Ovary (tissue), 9 donors: ENCODE measurements around the gene MACIR. TPM values are rescaled to one million over a fixed set of nuclear protein-coding genes. Genes with fewer than 3 reads are reported as not detected.

Source experiments
- DNase-seq, 5 donors: peaks; one replicate each; pipeline ENCODE4 v3.0.0-alpha.2; 2019 to 2020
- H3K27ac ChIP-seq, 2 donors: fragments of 200-600 bp; one replicate each; pipeline versions ENCODE4 v1.5.1 to v1.8.0; 2019 to 2022
- H3K27me3 ChIP-seq: fragments of 200-600 bp; one replicate; pipeline ENCODE4 v1.8.0; 2022
- H3K36me3 ChIP-seq: fragments of 200-600 bp; sonication (generic); one replicate; pipeline ENCODE4 v1.5.1; 2019
- H3K4me1 ChIP-seq: one replicate; pipeline ENCODE4 v1.8.1; 2013; ENCODE audit warnings: mild to moderate bottlenecking, moderate library complexity; ENCODE audit not compliant: insufficient read depth
- H3K4me3 ChIP-seq: fragments of 200-600 bp; sonication (generic); one replicate; pipeline ENCODE4 v1.5.1; 2017
- H3K9me3 ChIP-seq, 2 donors: fragments of 200-600 bp in 1 of 2; sonication (generic) in 1 of 2; one replicate each; pipeline versions ENCODE4 v1.5.1 to v1.8.1; 2013 to 2019; ENCODE audit warnings: mild to moderate bottlenecking in 1 of 2, moderate library complexity in 1 of 2
- EP300 ChIP-seq: sonication (generic); formaldehyde crosslinking; IDR thresholded peaks from one replicate; pipeline ENCODE4 v1.6.1; 2017; ENCODE audit warnings: antibody characterized with exemption
- POLR2A ChIP-seq: fragments of 450-650 bp; IDR thresholded peaks from one replicate; pipeline ENCODE4 v1.6.1; 2017; ENCODE audit warnings: antibody characterized with exemption, mild to moderate bottlenecking, moderate library complexity
- intact Hi-C, 4 donors: fragments of 100-400 bp; cut with DNase I; formaldehyde crosslinking; loops; one replicate each; pipeline versions ENCODE4 v1.11.0 to v1.15.1; 2022 to 2023
- polyA plus RNA-seq, 2 donors: library from polyadenylated mRNA; stranded (reverse); fragments of 200-250 nt in 1 of 2; fragments of 350-450 nt in 1 of 2; fragmentation: Illumina TruSeq in 1 of 2; extraction: RNeasy Lipid Tissue Mini Kit (QIAGEN cat#74804) in 1 of 2; gene quantifications; one replicate each; pipeline ENCODE4 v1.2.3, GENCODE V29; 2013 to 2014
- total RNA-seq, 7 donors: library from RNA; depleted of rRNA in 2 of 7; stranded (reverse); fragments of >200 nt in 2 of 7; fragmentation: NEBNext Ultra II Directional in 3 of 7; extraction: Animal tissue kit (Norgen Biotek cat#: 25700) in 3 of 7; gene quantifications; one replicate each; pipeline versions ENCODE4 v1.1.0 to v1.2.4, GENCODE V29; 2016 to 2023
- TF ChIP-seq, protein P1 (sequence below), 3 donors: fragments of 450-650 bp in 2 of 3; fragments of 200-600 bp in 1 of 3; IDR thresholded peaks; one replicate each; pipeline versions ENCODE4 v1.5.1 to v1.8.0; 2016 to 2022; ENCODE audit warnings: antibody characterized with exemption in 3 of 3, mild to moderate bottlenecking in 1 of 3
- donor health status: DM: no; HTN: no; CAD: no; lungs with moderate emphysema.
- donor health status: DM: no; HTN: no; CAD: no.
- donor health status: Bipolar disorder and iron deficiency.
- donor health status: DM: yes; HTN: yes; CAD: no.
- donor health status: DM: no; HTN: no; CAD: no.
- donor health status: DM: yes; HTN: yes; CAD: no.

MACIR gene
- total and polyA plus RNA-seq, 9 donors, result 3.4 to 7.2 (median 4.3) TPM

- Histone ChIP-seq H3K27ac (no peak overlapping the region), H3K36me3 (no peaks in the 10 kb centered on the region)
These were observed 69.3 kb downstream of the MACIR start for GRCh38 chr5:103327893-103328292.

More at GRCh38 chr5:103327893-103328292, 69.3 kb downstream of the MACIR start:
- no peak overlapping the region for H3K4me3 ChIP-seq
- no peak for DNase-seq
- no peaks in the 10 kb centered on the region for H3K9me3 ChIP-seq
- no peaks in the 10 kb centered on the region for H3K4me1 ChIP-seq
- H3K27me3 ChIP-seq, result no peaks in the 10 kb centered on the region
- intact Hi-C loops, result no loop called here
- TF ChIP-seq, protein P1, sequence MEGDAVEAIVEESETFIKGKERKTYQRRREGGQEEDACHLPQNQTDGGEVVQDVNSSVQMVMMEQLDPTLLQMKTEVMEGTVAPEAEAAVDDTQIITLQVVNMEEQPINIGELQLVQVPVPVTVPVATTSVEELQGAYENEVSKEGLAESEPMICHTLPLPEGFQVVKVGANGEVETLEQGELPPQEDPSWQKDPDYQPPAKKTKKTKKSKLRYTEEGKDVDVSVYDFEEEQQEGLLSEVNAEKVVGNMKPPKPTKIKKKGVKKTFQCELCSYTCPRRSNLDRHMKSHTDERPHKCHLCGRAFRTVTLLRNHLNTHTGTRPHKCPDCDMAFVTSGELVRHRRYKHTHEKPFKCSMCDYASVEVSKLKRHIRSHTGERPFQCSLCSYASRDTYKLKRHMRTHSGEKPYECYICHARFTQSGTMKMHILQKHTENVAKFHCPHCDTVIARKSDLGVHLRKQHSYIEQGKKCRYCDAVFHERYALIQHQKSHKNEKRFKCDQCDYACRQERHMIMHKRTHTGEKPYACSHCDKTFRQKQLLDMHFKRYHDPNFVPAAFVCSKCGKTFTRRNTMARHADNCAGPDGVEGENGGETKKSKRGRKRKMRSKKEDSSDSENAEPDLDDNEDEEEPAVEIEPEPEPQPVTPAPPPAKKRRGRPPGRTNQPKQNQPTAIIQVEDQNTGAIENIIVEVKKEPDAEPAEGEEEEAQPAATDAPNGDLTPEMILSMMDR (IDR thresholded peaks at IDR 0.05), result no peak
- TF ChIP-seq POLR2A, result no peak
- no peak for TF ChIP-seq EP300

Other genes starting within 250 kb of the MACIR start
- 10 to 100 TPM in 2 of 7 donors, 1 to 10 TPM in 5; 2.0 to 13.3 (median 9.8) TPM for gene GIN1, start 138.6 kb upstream of the MACIR start, total RNA-seq
- gene GIN1, start 138.6 kb upstream of the MACIR start, polyA plus RNA-seq, result 1 to 10 TPM; 5.0 to 6.0 TPM
- gene PPIP5K2, start 138.5 kb upstream of the MACIR start, total RNA-seq, result 10 to 100 TPM; 32.9 to 63.3 (median 48.4) TPM
- 10 to 100 TPM; 17.8 to 34.1 TPM for gene PPIP5K2, start 138.5 kb upstream of the MACIR start, polyA plus RNA-seq